ENCODE data around the gene ZNF311.

Gene ZNF311

GRCh38 chr6:29005183-29005885 is at the start of gene ZNF311:
Gene ZNF311 (minus strand): TSS chr6:29005315. CDS start chr6:29003954, 1,361 bp downstream.
- no peak for DNase-seq

- DNase-seq = no peak
Observed at GRCh38 chr6:29051680-29052079, 46.6 kb upstream of the ZNF311 start.

GRCh38 chr6:29045075-29045474 is 40.0 kb upstream of the ZNF311 start, which contains the start of gene OR2W1:
Gene OR2W1 (minus strand): TSS chr6:29045175. CDS start chr6:29045175, 0 bp downstream.
- no peak for DNase-seq

GRCh38 chr6:29035951-29036350 is 30.8 kb upstream of the ZNF311 start:
- no peak for DNase-seq

- DNase-seq = no peak
Observed at GRCh38 chr6:29028821-29029220, 23.7 kb upstream of the ZNF311 start.

GRCh38 chr6:29025927-29026585 is 20.9 kb upstream of the ZNF311 start:
- no peak for DNase-seq

- no peak for DNase-seq
Observed at GRCh38 chr6:29021434-29021833, 16.3 kb upstream of the ZNF311 start.

GRCh38 chr6:29019629-29020028 is 14.5 kb upstream of the ZNF311 start:
- DNase-seq = no peak

GRCh38 chr6:29017428-29017802 is 12.3 kb upstream of the ZNF311 start:
- no peak for DNase-seq

GRCh38 chr6:29016559-29017427 is 11.7 kb upstream of the ZNF311 start:
- peak; percentile 55 for DNase-seq

GRCh38 chr6:29014729-29015608 is 9.9 kb upstream of the ZNF311 start:
- DNase-seq = no peak

- no peak for DNase-seq
Observed at GRCh38 chr6:29011276-29011734, 6.2 kb upstream of the ZNF311 start.

GRCh38 chr6:29009358-29009757 is 4.2 kb upstream of the ZNF311 start:
- DNase-seq = no peak

- DNase-seq = no peak
Observed at GRCh38 chr6:29008089-29008488, 3.0 kb upstream of the ZNF311 start.

GRCh38 chr6:28996844-28997510 is 8.1 kb downstream of the ZNF311 start:
- DNase-seq = no peak

- no peak for DNase-seq
Observed at GRCh38 chr6:28995093-28995650, 9.9 kb downstream of the ZNF311 start.

- DNase-seq = no peak
Observed at GRCh38 chr6:28988536-28989311, 16.4 kb downstream of the ZNF311 start.

GRCh38 chr6:28985462-28986164 is 19.5 kb downstream of the ZNF311 start:
- DNase-seq = peak; percentile 95

- DNase-seq = no peak
Observed at GRCh38 chr6:28983838-28984237, 21.3 kb downstream of the ZNF311 start.

All from DMS153 (cell line).